Kidney (tissue), 14 donors: ENCODE data around the gene PRRG3. TPM values are rescaled to one million over a fixed set of nuclear protein-coding genes. Genes with fewer than 3 reads are reported as not detected.

ENCODE experiments used
- DNase-seq, 5 donors: peaks; one replicate each; pipeline ENCODE4 v3.0.0-alpha.2; 2013 to 2020
- FAIRE-seq: peaks from 2 replicates; lab custom pipeline; 2012; peaks lifted over from hg19 to GRCh38; lab: Jason Lieb, UNC
- H3K27ac ChIP-seq, 2 donors: one replicate each; pipeline ENCODE4 v1.7.0; 2013; ENCODE audit warnings: low read depth in 2 of 2, low read length in 2 of 2, inconsistent platforms in 1 of 2
- H3K27me3 ChIP-seq: one replicate; pipeline ENCODE4 v1.7.1; 2013; ENCODE audit warnings: low read length, inconsistent platforms; ENCODE audit not compliant: control insufficient read depth, insufficient read depth
- H3K36me3 ChIP-seq, 3 donors: one replicate each; pipeline versions ENCODE4 v1.7.0 to v1.7.1; 2013; ENCODE audit warnings: low read length in 3 of 3, control low read depth in 1 of 3, inconsistent platforms in 1 of 3; ENCODE audit not compliant: insufficient read depth in 3 of 3, control insufficient read depth in 2 of 3
- H3K4me1 ChIP-seq, 3 donors: one replicate each; pipeline versions ENCODE4 v1.7.0 to v1.7.1; 2013; ENCODE audit warnings: low read length in 3 of 3, inconsistent platforms in 1 of 3, low read depth in 1 of 3; ENCODE audit not compliant: control insufficient read depth in 2 of 3, insufficient read depth in 2 of 3
- H3K4me3 ChIP-seq, 3 donors: one replicate each; pipeline versions ENCODE4 v1.7.0 to v1.8.1; 2013; ENCODE audit warnings: low read length in 3 of 3, control low read depth in 1 of 3, inconsistent platforms in 1 of 3
- H3K9ac ChIP-seq, 3 donors: one replicate each; pipeline versions ENCODE4 v1.7.0 to v1.7.1; 2013; ENCODE audit warnings: low read length in 3 of 3, control low read depth in 1 of 3, inconsistent platforms in 1 of 3
- H3K9me3 ChIP-seq, 3 donors: one replicate each; pipeline versions ENCODE4 v1.7.0 to v1.7.1; 2013; ENCODE audit warnings: low read length in 3 of 3, control low read depth in 1 of 3, inconsistent platforms in 1 of 3; ENCODE audit not compliant: control insufficient read depth in 2 of 3, insufficient read depth in 1 of 3
- CTCF ChIP-seq: IDR thresholded peaks from 3 replicates; pipeline ENCODE4 v1.5.1; 2012; ENCODE audit warnings: mild to moderate bottlenecking, moderate library complexity, borderline replicate concordance; ENCODE audit not compliant: insufficient read depth; ENCODE audit errors: extremely low read depth
- intact Hi-C: fragments of 100-400 bp; cut with DNase I; formaldehyde crosslinking; loops from one replicate; pipeline ENCODE4 v1.11.1; 2022
- polyA plus RNA-seq: library from polyadenylated mRNA; stranded (reverse); fragments of 350-450 nt; fragmentation: Illumina TruSeq; extraction: RNeasy Lipid Tissue Mini Kit (QIAGEN cat#74804); gene quantifications from one replicate; pipeline ENCODE4 v1.2.3, GENCODE V29; 2014; ENCODE audit warnings: low read depth, low replicate concordance; ENCODE audit not compliant: insufficient read depth
- total RNA-seq: library from RNA; stranded (reverse); fragmentation: NEBNext Ultra II Directional; extraction: Animal tissue kit (Norgen Biotek cat#: 25700); gene quantifications from one replicate; pipeline ENCODE4 v1.2.1, GENCODE V29; 2021
- donor health status: control.
- donor health status: control.
- donor health status: control.
- donor health status: control.
- donor health status: control.
- donor health status: DM: yes; HTN: yes; CAD: no.
- donor health status: Normal renal cell carcinoma (clear cell type).

The PRRG3 gene
- total and polyA plus RNA-seq, 2 donors from 2014 or later = 0.24 to 0.44 TPM

GRCh38 chrX:151701071-151701470 lies 5.8 kb downstream of the PRRG3 start:
- Histone ChIP-seq H3K27ac (no peak overlapping the region), H3K4me3 (no peak overlapping the region), H3K9me3 (no peaks in the 10 kb centered on the region), H3K9ac (no peak overlapping the region), H3K36me3 (no peaks in the 10 kb centered on the region), H3K4me1 (no peaks in the 10 kb centered on the region), H3K27me3 (no peaks in the 10 kb centered on the region)
- no peak for FAIRE-seq
- no peak for TF ChIP-seq CTCF
- intact Hi-C loops = no loop called here
- DNase-seq = no peak

GRCh38 chrX:151701531-151701930 lies 6.3 kb downstream of the PRRG3 start:
- no peak for TF ChIP-seq CTCF
- no peaks in the 10 kb centered on the region for H3K27me3 ChIP-seq
- H3K36me3 ChIP-seq = no peaks in the 10 kb centered on the region
- no peak overlapping the region for H3K9ac ChIP-seq
- H3K9me3 ChIP-seq = no peaks in the 10 kb centered on the region
- H3K4me3 ChIP-seq = no peak overlapping the region
- FAIRE-seq (no peak), DNase-seq (no peak)
- H3K4me1 ChIP-seq = no peaks in the 10 kb centered on the region
- H3K27ac ChIP-seq = no peak overlapping the region
- intact Hi-C loops = no loop called here

GRCh38 chrX:151702026-151702714 lies 6.9 kb downstream of the PRRG3 start:
- no peak for FAIRE-seq
- no peak for DNase-seq
- Histone ChIP-seq H3K36me3 (no peaks in the 10 kb centered on the region), H3K27ac (no peak overlapping the region), H3K27me3 (no peaks in the 10 kb centered on the region), H3K4me3 (no peak overlapping the region), H3K4me1 (no peaks in the 10 kb centered on the region), H3K9me3 (no peaks in the 10 kb centered on the region), H3K9ac (no peak overlapping the region)
- no peak for TF ChIP-seq CTCF
- intact Hi-C loops = no loop called here
